Measurements from ENCODE around the gene PODN. TPM values are rescaled to one million over a fixed set of nuclear protein-coding genes. Genes with fewer than 3 reads are reported as not detected.

The PODN gene
- total and polyA plus RNA-seq, 3 donors from 2014 or later = 69.3 to 104 (median 87.5) TPM

DNA sequence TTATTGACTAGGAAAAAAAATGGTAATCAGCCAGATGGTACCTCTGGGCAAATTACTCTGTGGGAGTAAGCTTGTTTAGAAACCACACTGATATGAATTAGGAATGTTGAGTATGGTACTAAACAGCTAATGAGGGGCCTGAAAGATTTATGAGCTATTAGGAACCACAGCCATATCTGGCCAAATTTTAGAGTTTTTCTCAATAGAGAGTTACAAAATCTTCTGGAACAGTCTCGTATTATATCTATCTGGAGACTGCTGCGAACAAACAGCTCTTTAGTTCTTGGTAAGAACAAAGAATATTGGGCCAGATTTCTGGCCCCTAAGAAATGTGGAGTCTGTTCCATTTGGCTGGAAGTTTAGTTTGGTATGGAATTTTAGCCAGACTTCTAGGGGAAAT is 4.9 kb upstream of the PODN start:
- WGBS, 2 donors = 36 to 41% methylated on average over 2 of the region's 2 CpGs
- H3K27me3 ChIP-seq = no peaks in the 10 kb centered on the region
- H3K27ac ChIP-seq = peak overlapping the region in 1 of 2 donors; percentile 72
- intact Hi-C loops (cut with DNase I; ENCODE audit: low total_unique reads) = no loop called here
- peaks cover 11% of the 10 kb centered on the region for H3K4me1 ChIP-seq
- no peaks in the 10 kb centered on the region for H3K9me3 ChIP-seq
- H3K4me3 ChIP-seq = no peak overlapping the region
- no peaks in the 10 kb centered on the region for H3K36me3 ChIP-seq (ENCODE audit: low read depth, missing control alignments)
- TF ChIP-seq, protein P1, sequence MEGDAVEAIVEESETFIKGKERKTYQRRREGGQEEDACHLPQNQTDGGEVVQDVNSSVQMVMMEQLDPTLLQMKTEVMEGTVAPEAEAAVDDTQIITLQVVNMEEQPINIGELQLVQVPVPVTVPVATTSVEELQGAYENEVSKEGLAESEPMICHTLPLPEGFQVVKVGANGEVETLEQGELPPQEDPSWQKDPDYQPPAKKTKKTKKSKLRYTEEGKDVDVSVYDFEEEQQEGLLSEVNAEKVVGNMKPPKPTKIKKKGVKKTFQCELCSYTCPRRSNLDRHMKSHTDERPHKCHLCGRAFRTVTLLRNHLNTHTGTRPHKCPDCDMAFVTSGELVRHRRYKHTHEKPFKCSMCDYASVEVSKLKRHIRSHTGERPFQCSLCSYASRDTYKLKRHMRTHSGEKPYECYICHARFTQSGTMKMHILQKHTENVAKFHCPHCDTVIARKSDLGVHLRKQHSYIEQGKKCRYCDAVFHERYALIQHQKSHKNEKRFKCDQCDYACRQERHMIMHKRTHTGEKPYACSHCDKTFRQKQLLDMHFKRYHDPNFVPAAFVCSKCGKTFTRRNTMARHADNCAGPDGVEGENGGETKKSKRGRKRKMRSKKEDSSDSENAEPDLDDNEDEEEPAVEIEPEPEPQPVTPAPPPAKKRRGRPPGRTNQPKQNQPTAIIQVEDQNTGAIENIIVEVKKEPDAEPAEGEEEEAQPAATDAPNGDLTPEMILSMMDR (IDR thresholded peaks at IDR 0.05) = no peak
- no peak for TF ChIP-seq POLR2A (IDR thresholded peaks at IDR 0.05)
- no peak for DNase-seq

DNA sequence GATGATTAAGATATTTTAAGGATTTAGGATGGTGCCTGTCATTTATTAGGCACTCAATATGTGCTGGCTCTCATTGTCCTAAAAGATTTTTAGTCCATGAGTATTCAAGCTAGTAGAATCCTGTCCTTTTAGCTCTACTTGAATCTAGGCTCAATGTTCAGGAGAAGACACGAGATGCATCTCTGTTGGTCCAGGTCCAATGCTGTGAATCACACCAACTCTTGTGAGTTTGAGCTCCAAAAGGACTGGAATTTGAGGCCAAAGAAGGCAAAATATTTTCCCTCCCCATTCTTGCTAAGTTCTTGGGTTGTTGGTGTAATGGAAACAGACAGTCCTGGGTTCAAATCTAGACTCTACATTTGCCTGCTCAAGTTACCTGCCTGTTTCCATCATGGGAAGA is 1.4 kb upstream of the PODN start:
- peak overlapping the region in 1 of 2 donors; percentile 92 for H3K27ac ChIP-seq
- H3K4me3 ChIP-seq = no peak overlapping the region
- no peaks in the 10 kb centered on the region for H3K9me3 ChIP-seq
- H3K36me3 ChIP-seq (ENCODE audit: low read depth, missing control alignments) = no peaks in the 10 kb centered on the region
- TF ChIP-seq, protein P1 (IDR thresholded peaks at IDR 0.05) = no peak
- no peak for TF ChIP-seq POLR2A (IDR thresholded peaks at IDR 0.05)
- H3K4me1 ChIP-seq = peaks cover 18% of the 10 kb centered on the region
- no peaks in the 10 kb centered on the region for H3K27me3 ChIP-seq
- intact Hi-C loops (cut with DNase I; ENCODE audit: low total_unique reads) = no loop called here
- peak; percentile 53 for DNase-seq
- 54 to 63% methylated on average over 1 of the region's 1 CpG for WGBS, 2 donors

DNA sequence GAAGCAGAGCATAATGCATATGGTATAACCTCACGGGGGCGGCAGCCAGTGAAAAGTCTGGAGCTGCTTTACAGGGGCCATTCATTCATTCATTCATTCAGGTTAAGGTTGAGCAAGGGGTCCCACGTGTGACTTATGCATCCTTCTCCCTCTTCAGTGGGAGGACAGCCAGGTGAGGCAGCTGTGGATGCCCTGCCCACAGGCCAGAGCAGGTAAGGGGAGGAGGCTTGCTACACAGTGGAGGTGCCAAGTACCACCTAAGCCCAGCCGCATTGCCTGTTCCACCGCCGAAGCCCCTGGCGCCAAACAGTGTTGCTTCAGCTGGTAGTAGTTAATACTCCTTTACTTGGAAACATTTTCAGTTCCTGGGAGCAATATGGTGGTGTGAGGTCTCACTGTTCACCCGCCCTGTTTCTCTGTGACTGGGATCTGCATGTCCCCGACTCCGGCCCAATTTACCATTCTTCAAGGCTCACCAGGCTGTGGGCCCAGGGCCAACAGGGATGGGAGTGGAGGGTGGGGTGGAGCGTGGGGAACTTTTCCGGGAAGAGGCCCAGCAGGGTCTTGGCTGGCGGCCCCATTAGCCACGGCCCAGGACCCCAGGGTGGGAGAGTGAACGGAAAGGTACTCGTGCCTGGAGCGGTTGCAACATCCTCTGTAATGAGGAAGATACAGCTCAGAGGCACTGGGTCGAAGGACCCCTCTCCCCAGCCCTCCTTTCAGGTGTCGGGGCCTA is 722 bp upstream of the PODN start:
- no peaks in the 10 kb centered on the region for H3K36me3 ChIP-seq (ENCODE audit: low read depth, missing control alignments)
- no peaks in the 10 kb centered on the region for H3K27me3 ChIP-seq
- WGBS, 2 donors = 15 to 24% methylated on average over 16 to 18 of the region's 19 CpGs
- H3K9me3 ChIP-seq = no peaks in the 10 kb centered on the region
- peak; percentile 76 for DNase-seq
- intact Hi-C loops (cut with DNase I; ENCODE audit: low total_unique reads) = no loop called here
- H3K4me3 ChIP-seq = peak overlapping the region; percentile 70
- TF ChIP-seq POLR2A (IDR thresholded peaks at IDR 0.05) = no peak
- TF ChIP-seq, protein P1 (IDR thresholded peaks at IDR 0.05) = no peak
- peaks cover 18% of the 10 kb centered on the region for H3K4me1 ChIP-seq
- peak overlapping the region; percentile 84 to 92 for H3K27ac ChIP-seq

DNA sequence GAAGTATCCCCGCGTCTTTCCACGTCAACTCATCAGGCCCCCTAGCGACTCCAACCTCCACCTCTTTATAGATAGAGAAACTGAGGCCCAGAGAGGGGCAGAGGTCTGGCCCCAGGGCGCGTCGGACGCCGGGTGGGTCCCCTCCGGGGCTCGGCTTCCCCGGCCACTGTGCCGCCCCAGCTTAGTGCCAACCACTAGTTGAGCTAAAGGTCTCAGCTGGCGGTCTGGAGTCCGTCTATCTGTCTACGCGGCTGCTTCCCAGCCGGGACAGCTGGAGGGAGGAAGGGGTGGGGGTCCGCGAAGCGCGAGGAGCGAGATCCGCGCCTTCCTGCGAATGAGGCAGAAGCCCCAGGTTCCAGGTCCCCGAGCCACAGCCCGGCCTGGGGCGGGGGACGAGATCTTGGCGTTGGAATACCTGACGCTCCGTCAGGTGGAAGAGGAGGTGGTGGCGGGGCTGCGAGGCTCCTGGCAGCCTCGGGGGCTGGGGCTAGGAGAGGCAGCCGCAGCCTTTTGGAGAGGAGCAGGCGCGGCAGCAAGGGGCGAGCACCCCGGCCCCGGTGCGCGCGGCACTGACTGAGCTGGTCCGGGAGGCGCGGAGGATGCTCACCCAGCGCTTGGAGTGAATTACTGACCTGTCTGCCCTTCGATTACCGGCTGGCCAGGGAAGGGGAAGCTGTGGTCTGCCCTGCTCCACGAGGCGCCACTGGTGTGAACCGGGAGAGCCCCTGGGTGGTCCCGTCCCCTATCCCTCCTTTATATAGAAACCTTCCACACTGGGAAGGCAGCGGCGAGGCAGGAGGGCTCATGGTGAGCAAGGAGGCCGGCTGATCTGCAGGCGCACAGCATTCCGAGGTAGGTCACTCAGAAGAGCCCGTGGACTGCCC is 937 bp downstream of the PODN start:
- H3K27ac ChIP-seq = peak overlapping the region; percentile 84 to 92

More for the DNA sequence above, 937 bp downstream of the PODN start:
- no peaks in the 10 kb centered on the region for H3K27me3 ChIP-seq
- 12 to 26% methylated on average over 18 to 58 of the region's 61 CpGs for WGBS, 2 donors
- TF ChIP-seq, protein P1 (IDR thresholded peaks at IDR 0.05) = no peak
- TF ChIP-seq POLR2A (IDR thresholded peaks at IDR 0.05) = no peak
- no peaks in the 10 kb centered on the region for H3K36me3 ChIP-seq (ENCODE audit: low read depth, missing control alignments)
- peak; percentile 17 for DNase-seq
- no peaks in the 10 kb centered on the region for H3K9me3 ChIP-seq
- intact Hi-C loops (cut with DNase I; ENCODE audit: low total_unique reads) = no loop called here
- H3K4me3 ChIP-seq = peak overlapping the region; percentile 70
- H3K4me1 ChIP-seq = peaks cover 18% of the 10 kb centered on the region
